Spleen (tissue), 7 donors: ENCODE data around the gene SLC24A3.

ENCODE experiments used
- POLR2AphosphoS5 ChIP-seq, 3 donors: sonication (generic); formaldehyde crosslinking; IDR thresholded peaks; one replicate each; pipeline ENCODE4 v1.5.1; 2017; ENCODE audit warnings: antibody characterized with exemption in 3 of 3
- TF ChIP-seq, protein P1 (sequence below), 11 experiments: fragments of 200-600 bp in 7 of 11; fragments of 450-650 bp in 4 of 11; sonication (generic) in 4 of 11; IDR thresholded peaks in 8 of 11; conservative IDR thresholded peaks in 3 of 11; 1 replicate in 7 of 11; 2 replicates in 4 of 11; pipeline versions ENCODE4 v1.4.0 to v1.8.0; 2016 to 2021; ENCODE audit warnings: antibody characterized with exemption in 11 of 11, inconsistent platforms in 4 of 11, mild to moderate bottlenecking in 1 of 11
- donor health status: DM: no; HTN: no; CAD: no; lungs with moderate emphysema.
- donor health status: DM: no; HTN: no; CAD: no.
- donor health status: DM: no; HTN: no; CAD: no.

DNA sequence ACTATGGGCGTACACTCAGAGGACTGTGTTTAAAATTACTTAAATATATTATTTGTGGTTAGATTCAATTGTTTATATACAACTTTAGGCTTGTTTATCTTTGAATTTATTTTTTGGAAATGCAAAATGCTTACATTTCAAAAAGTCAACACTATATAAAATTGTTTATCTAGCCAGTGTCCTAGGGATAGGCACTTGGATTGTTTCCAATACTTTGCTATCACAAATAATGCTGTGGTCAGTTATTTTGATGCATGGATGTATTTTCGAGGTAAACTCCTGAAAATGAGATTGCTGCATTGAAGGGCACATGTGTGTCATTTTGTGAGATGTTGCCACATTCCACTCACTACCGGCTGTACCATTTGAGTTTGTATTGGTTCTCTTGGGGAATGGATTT lies 213.9 kb downstream of the SLC24A3 start:
- TF ChIP-seq, protein P1, sequence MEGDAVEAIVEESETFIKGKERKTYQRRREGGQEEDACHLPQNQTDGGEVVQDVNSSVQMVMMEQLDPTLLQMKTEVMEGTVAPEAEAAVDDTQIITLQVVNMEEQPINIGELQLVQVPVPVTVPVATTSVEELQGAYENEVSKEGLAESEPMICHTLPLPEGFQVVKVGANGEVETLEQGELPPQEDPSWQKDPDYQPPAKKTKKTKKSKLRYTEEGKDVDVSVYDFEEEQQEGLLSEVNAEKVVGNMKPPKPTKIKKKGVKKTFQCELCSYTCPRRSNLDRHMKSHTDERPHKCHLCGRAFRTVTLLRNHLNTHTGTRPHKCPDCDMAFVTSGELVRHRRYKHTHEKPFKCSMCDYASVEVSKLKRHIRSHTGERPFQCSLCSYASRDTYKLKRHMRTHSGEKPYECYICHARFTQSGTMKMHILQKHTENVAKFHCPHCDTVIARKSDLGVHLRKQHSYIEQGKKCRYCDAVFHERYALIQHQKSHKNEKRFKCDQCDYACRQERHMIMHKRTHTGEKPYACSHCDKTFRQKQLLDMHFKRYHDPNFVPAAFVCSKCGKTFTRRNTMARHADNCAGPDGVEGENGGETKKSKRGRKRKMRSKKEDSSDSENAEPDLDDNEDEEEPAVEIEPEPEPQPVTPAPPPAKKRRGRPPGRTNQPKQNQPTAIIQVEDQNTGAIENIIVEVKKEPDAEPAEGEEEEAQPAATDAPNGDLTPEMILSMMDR (IDR thresholded peaks at IDR 0.05 in 8 of 11, conservative IDR thresholded peaks at IDR 0.05 in 3 of 11), result no peak
- TF ChIP-seq POLR2AphosphoS5 (IDR thresholded peaks at IDR 0.05), result no peak
